ENCODE results near the gene GPT2.

Gene GPT2, protein sequence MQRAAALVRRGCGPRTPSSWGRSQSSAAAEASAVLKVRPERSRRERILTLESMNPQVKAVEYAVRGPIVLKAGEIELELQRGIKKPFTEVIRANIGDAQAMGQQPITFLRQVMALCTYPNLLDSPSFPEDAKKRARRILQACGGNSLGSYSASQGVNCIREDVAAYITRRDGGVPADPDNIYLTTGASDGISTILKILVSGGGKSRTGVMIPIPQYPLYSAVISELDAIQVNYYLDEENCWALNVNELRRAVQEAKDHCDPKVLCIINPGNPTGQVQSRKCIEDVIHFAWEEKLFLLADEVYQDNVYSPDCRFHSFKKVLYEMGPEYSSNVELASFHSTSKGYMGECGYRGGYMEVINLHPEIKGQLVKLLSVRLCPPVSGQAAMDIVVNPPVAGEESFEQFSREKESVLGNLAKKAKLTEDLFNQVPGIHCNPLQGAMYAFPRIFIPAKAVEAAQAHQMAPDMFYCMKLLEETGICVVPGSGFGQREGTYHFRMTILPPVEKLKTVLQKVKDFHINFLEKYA

DNA sequence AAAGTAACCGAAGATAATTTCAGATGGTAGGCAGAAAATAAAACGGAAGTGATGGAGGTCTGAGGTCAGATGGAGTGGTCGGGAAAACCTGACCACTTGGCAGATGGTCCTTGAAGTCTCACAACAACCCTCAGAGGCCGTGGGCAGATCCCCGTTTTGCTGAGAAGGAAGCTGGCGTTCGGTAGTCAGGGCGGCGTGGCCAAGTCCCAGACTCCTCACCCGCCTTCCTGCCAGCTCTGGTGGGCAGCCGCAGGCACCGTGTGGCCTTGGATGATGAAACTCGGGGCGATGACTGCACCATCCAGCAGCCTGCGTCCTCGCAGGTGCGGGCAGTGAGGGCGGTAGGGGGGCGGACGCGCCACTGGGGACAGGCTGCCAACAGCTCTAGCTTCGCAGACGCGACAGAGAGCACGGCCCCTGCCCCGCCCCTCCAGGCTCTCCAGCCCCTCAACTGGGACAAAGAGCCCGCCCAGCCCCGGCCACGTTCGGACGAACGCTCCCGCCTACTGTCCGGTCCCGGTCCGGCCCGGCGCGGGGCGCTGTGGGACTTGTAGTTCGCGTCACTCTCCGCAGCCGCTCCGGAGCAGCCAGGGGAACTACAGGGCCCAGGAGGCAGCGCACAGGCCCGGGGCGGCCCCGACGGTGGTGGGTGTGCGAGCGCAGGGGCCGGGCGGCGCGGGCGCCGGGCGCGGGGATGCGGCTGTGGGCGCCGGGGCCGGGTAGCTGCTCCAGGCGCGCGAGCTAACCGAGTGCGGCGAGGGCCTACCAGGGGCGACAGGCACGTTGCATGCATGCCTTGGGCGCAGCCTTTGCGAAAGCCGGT is at the start of gene GPT2:
GPT2 (plus strand) TSS at position 673 of the 823 bp plus-strand sequence. CDS start 354 bp downstream, outside the sequence.
- TF ChIP-seq, protein P1, sequence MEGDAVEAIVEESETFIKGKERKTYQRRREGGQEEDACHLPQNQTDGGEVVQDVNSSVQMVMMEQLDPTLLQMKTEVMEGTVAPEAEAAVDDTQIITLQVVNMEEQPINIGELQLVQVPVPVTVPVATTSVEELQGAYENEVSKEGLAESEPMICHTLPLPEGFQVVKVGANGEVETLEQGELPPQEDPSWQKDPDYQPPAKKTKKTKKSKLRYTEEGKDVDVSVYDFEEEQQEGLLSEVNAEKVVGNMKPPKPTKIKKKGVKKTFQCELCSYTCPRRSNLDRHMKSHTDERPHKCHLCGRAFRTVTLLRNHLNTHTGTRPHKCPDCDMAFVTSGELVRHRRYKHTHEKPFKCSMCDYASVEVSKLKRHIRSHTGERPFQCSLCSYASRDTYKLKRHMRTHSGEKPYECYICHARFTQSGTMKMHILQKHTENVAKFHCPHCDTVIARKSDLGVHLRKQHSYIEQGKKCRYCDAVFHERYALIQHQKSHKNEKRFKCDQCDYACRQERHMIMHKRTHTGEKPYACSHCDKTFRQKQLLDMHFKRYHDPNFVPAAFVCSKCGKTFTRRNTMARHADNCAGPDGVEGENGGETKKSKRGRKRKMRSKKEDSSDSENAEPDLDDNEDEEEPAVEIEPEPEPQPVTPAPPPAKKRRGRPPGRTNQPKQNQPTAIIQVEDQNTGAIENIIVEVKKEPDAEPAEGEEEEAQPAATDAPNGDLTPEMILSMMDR (IDR thresholded peaks at IDR 0.05; ENCODE audit: low read depth, low read length) = no peak
- H3K4me3 ChIP-seq (ENCODE audit: low read depth, low read length) = peak within 1 kb of the TSS; percentile 80

DNA sequence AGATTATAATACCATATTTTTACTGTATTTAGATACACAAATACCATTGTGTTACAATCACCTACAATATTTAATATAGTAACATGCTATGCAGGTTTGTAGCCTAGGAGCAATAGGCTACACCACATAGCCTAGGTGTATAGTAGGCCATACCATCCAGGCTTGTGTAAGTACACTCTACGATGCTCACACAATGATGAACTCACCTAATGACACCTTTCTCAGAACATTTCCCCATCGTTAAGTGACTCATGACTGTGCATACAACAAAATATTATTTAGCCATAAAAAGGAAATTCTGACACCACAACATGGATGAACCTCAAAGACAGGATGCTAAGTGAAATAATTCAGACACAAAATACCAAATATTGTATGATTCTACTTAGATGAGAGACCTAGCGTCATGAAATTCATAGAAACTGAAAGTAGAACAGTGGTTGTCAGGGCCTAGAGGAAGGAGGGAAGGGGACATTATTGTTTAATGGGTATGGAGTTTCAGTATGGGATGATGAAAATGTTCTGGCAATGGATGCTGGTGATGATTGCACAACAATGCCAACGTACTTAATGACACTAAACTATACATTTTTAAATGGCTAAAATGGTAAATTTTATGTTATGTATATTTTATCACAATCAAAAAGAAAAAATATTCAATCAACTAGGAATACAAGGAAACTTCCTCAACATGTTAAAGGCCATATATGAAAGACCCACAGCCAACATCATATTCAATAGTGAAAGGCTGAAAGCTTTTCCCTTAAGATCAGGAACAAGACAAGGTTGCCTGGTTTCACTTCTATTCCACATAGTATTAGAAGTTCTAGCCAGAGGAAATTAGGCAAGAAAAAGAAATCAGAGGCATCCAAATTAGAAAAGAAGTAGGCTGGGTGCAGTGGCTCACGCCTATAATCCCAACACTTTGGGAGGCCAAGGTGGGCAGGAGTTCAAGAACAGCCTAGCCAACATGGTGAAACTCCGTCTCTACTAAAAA is 47.3 kb upstream of the GPT2 start:
- no peak overlapping the region for H3K4me3 ChIP-seq (ENCODE audit: low read depth, low read length)
- TF ChIP-seq, protein P1 (IDR thresholded peaks at IDR 0.05; ENCODE audit: low read depth, low read length) = no peak

DNA sequence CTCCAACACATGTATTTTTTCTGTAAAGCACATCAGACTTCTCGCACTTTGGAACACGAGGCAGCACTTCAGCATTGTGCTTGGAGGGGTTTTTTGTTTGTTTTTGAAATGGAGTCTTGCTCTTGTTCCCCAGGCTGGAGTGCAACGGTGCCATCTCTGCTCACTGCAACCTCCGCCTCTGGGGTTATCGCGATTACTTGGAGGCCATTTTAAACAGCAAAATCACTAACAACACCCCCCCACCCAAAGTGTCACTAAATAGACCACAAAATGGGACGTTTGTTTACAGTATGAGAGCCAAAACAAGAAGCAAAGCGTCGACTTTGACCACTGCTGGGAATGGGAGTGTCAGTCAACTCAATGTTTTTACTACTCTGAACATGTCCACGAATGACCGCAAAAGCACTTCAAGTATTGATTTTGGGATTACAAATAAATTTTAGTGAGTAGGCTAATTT is 44.1 kb upstream of the GPT2 start:
- H3K4me3 ChIP-seq (ENCODE audit: low read depth, low read length) = no peak overlapping the region
- TF ChIP-seq, protein P1 (IDR thresholded peaks at IDR 0.05; ENCODE audit: low read depth, low read length) = no peak

DNA sequence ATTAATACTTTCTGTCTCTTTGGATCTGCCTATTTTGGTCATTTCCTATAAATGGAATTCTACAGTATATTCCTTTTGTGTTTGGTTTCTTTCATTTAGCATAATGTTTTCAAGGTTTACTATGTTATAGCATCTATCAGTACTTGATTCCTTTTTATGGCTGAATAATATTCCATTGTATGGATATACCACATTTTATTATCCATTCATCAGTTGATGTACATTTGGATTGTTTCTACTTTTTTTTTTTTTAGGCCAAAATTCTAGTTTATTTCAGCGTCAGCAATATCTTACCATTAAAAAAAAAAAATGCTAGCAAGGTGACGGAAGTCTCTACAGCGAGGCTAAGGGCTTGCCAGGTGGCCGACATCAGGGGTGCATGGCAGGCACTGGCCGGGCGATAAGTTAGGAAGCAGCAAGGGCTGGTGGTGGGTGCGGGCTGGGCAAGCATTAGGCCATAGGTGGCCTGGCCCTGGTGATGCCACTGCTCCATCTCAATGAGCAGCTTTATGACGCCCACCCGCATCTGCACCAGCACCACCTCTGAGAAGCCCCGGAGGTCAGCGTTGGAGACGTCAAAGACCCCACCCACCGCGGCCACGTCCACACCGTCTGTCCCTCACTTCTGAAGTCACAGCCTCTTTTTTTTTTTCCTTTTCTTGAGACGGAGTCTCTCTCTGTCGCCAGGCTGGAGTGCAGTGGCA is 41.8 kb upstream of the GPT2 start:
- H3K4me3 ChIP-seq (ENCODE audit: low read depth, low read length) = no peak overlapping the region
- TF ChIP-seq, protein P1 (IDR thresholded peaks at IDR 0.05; ENCODE audit: low read depth, low read length) = no peak

DNA sequence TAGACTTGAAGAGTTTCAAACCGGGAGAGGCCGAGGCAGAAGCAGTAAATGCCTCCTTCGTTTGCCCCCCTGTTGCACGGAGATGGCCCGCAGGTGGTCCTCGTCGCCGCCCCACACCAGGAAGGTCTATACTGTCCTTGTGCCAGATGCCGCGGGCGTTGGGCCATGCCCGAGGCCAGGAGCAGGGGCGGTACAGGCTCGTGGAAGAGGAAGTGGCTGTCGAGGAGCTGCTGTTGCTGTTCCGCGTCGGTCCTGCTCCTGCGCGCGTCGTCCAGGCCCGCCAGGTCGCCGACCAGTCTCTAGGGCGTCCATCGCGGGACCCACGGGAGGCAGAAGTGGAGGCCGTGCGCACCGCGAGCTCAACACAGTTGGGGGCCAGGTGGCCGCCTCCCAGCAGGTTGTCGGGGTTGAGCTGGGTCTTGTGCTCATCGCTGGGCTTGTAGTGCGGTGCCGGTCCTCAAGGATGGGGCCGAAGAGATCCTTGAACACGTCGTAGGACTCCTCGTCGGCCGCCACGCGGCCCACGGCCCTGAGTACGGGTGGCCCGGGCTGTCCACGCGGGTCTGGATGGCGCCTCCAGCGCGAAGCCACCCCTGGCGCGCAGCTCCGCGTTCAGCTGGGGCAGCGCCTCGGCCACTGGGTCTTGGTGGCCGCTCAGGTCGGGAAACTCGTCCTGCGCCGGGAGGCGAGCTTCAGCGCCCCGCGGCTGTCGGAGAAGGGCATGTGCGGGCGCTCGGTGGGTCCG is 40.1 kb upstream of the GPT2 start:
- TF ChIP-seq, protein P1 (IDR thresholded peaks at IDR 0.05; ENCODE audit: low read depth, low read length) = no peak
- no peak overlapping the region for H3K4me3 ChIP-seq (ENCODE audit: low read depth, low read length)
